Jurkat, Clone E6-1 (cell line): ENCODE measurements around the gene SLC39A7. TPM values are rescaled to one million over a fixed set of nuclear protein-coding genes. Genes with fewer than 3 reads are reported as not detected.

Source experiments
- DNase-seq: peaks from one replicate; pipeline ENCODE4 v3.0.0-alpha.2; 2011; ENCODE audit warnings: low read depth, low spot score
- H3K4me3 ChIP-seq: 2 replicates; pipeline ENCODE4 v1.5.1; 2011; ENCODE audit warnings: mild to moderate bottlenecking, low read length, control low read depth, moderate library complexity
- polyA plus RNA-seq: library from polyadenylated mRNA; unstranded; fragments of >200 nt; gene quantifications from one replicate; pipeline ENCODE4 v1.2.1, GENCODE V29; 2012; ENCODE audit warnings: missing spikeins; ENCODE audit not compliant: insufficient read length, insufficient read depth

SLC39A7 gene
- polyA plus RNA-seq = 81.6 TPM

GRCh38 chr6:33200219-33201146 lies at the start of gene SLC39A7, which contains the start of gene RXRB:
Gene SLC39A7 (plus strand): TSS chr6:33200867. CDS start chr6:33201246, 379 bp downstream.
Gene RXRB (minus strand): TSS chr6:33200665. CDS start chr6:33200476, 189 bp downstream.
- H3K4me3 ChIP-seq = peak within 1 kb of the TSS; percentile 100
- DNase-seq = peak; percentile 99

GRCh38 chr6:33151050-33151449 lies 49.6 kb upstream of the SLC39A7 start:
- no peak for DNase-seq
- H3K4me3 ChIP-seq = no peak overlapping the region

- no peak overlapping the region for H3K4me3 ChIP-seq
- DNase-seq = no peak
Measured at GRCh38 chr6:33154349-33154748, 46.3 kb upstream of the SLC39A7 start.

- DNase-seq = no peak
- H3K4me3 ChIP-seq = no peak overlapping the region
Measured at GRCh38 chr6:33156561-33156960, 44.1 kb upstream of the SLC39A7 start.

DNA sequence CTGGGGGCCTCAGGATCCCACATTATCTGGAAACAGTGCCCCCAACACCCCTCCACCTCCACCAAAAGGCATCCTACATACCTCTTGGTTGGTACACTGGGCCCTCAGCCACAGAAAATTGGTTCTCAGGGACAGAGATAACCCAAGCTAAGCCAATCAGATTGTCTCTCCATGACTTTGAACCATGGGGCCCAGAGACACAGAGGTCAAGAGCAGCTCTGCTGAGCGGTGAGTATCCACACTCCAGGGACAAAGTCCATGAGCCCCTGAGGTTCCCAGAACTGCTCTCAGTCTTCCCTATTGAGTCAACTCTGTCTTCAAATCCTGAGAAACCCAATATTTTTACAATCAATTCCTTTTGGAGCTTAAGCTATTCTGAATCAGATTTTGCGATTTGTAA lies 43.7 kb upstream of the SLC39A7 start:
- no peak overlapping the region for H3K4me3 ChIP-seq
- no peak for DNase-seq

DNA sequence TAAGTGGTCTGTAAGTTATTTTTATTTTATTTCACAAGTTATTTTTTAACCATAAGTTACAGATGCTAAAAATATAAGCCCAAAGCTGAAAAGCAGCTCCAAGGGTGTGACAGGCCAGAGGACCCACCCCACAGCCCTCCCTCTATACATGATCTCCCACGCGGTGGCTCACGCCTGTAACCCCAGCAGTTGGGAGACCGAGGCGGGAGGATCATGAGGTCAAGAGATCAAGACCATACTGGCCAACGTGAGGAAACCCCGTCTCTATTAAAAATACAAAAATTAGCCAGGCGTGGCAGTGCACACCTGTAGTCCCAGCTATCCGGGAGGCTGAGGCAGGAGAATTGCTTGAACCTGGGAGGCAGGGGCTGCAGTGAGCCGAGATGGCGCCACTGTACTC lies 40.6 kb upstream of the SLC39A7 start:
- no peak overlapping the region for H3K4me3 ChIP-seq
- no peak for DNase-seq

DNA sequence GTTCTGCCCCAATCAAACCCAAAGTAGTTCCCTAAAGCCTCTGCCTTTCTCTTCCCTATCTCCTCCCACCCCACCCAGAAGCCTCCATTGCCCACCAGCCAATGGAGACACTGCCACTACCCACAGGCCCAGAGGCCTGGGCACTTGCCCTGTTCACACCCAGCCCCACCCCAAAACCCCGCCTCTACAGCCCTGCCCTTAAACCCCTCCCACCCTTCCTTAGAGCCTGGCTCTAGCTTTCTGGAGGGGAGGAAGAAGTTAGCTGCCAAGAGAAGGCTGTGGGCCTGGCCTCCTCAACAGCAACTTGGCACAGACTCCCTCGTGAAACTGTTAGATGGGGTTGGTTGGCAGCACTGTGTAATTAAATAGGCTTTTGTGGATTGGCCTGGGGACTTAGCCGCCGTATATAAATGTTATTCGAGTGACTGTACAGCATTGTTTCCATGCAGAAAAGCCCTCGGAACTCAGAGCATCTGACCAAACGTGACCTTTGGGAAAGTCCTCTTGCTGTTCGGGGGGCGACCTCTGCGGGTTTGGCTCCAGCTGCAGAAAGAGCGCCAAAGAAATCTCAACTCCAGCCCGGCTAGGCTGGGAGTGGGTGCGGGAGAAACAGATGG lies 39.8 kb upstream of the SLC39A7 start:
- peak; percentile 33 for DNase-seq
- H3K4me3 ChIP-seq = peak overlapping the region; percentile 57

DNA sequence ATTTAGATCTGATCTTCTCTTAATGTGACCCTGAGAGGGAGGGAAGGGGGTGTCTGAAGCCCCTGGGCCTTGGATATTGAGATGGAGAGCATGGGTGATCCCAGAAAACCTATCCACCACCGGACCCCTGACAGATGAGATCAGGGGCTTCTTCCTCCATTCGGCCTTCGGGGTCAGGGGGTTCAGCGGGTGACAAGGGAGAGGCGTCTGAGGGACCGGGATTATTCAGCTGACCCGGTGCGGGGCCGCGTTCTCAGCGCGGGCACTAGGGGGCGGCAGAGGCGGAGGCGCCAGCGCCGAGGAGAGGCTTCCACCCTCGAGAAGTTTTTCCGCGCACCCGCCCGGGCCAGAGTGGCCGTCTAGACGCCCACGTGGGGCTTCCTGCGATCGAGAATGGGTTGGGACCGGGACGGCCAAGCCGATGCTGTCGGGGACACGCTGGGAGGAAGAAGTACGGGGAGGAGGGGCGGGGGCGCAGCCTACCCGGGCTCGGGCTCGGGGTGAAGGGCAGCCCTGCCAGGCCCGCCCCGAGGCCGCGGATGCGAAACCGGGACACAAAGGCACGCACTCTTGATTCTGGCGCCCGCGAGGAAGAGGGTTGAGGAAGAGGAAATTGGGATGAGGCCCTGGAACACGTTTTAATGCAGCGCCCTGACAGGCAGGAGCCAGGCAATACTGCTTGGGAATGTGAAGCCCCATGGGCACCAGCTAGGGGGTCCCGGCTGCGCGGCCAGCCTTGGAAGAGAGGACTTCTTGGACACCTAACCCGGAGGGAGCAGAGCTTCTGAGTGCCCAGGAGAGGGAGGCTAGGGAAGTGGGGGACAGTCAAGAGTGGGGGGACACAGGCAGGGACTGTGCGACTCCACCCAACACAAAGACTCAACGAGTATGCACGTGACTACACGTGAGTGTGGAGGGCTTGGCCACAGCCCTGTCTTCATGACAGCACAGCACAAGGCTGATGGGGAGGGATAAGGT lies 39.0 kb upstream of the SLC39A7 start:
- H3K4me3 ChIP-seq = peak overlapping the region; percentile 57
- DNase-seq = peak; percentile 36

- no peak overlapping the region for H3K4me3 ChIP-seq
- no peak for DNase-seq
Measured at GRCh38 chr6:33163540-33163939, 37.1 kb upstream of the SLC39A7 start.

- H3K4me3 ChIP-seq = no peak overlapping the region
Measured at GRCh38 chr6:33164176-33164575, 36.5 kb upstream of the SLC39A7 start.

DNA sequence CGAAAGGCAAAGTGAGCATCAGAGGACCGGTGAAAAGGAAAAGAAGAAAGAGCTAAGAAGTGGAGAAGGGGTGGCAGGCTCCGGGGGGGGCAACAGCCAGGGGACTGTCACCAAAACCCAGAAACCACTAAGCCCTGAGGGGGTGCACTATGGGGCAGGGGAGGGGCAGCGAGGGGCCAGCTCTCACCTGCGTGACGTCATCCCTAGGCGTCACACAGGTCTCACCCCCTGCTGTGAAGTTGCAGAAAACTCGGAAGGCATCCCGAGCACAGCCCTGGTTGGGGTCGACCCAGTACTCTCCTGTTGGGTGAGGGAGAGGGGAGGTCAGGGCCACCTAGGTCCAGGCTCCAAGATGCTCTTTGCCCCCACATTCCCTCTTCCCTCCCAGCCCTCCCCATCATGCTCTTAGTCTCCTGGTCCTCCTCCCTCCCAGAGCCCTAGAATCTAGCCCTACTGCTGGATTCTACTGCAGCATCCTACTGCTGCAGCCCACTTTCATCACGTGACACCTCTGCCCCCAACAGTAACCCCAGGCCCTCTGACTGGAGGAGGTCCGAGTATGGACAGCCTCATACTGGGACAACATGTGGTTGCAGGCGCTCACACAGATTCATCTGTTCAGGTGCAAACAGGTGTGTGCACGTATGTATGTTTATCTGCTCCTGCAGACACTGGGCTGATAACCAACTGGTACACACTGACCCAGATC lies 35.8 kb upstream of the SLC39A7 start:
- no peak for DNase-seq
- no peak overlapping the region for H3K4me3 ChIP-seq

More at GRCh38 chr6:33164176-33164575, 36.5 kb upstream of the SLC39A7 start:
- no peak for DNase-seq

DNA sequence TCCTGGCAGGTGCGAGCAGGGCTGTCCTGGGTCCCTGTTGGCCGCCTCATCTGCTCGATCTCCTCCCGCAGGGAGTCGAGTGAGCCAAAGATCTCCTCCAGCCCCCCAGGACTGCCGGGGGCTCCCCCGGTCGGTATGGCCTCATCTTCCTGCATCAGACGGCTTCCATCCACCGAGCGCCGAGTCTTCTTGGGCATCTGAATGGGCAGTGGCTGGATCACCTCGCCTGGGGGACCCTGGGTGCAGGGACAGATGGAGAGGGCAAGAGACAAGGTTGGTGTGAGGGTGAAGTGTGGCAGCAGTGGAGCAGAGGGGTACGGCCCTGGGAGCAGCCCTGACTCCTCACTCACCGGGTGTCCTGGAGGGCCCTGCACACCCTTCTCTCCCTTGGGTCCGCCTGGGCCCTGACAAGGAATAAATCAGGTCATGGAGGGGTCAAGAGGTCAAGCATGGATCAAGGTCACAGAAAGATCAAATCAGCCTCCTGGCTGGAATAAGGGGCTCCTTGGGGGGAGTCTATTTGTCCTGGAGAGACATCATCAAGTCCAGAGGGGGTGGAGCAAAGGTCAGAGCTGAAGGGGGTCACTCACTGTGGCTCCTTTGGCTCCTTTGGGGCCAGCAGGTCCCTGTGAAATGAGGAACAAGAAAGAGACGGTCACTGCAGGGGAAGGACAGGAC lies 34.9 kb upstream of the SLC39A7 start:
- H3K4me3 ChIP-seq = no peak overlapping the region
- DNase-seq = no peak

GRCh38 chr6:33166363-33166762 lies 34.3 kb upstream of the SLC39A7 start:
- no peak overlapping the region for H3K4me3 ChIP-seq
- no peak for DNase-seq

GRCh38 chr6:33166811-33167210 lies 33.9 kb upstream of the SLC39A7 start:
- no peak overlapping the region for H3K4me3 ChIP-seq
- no peak for DNase-seq

DNA sequence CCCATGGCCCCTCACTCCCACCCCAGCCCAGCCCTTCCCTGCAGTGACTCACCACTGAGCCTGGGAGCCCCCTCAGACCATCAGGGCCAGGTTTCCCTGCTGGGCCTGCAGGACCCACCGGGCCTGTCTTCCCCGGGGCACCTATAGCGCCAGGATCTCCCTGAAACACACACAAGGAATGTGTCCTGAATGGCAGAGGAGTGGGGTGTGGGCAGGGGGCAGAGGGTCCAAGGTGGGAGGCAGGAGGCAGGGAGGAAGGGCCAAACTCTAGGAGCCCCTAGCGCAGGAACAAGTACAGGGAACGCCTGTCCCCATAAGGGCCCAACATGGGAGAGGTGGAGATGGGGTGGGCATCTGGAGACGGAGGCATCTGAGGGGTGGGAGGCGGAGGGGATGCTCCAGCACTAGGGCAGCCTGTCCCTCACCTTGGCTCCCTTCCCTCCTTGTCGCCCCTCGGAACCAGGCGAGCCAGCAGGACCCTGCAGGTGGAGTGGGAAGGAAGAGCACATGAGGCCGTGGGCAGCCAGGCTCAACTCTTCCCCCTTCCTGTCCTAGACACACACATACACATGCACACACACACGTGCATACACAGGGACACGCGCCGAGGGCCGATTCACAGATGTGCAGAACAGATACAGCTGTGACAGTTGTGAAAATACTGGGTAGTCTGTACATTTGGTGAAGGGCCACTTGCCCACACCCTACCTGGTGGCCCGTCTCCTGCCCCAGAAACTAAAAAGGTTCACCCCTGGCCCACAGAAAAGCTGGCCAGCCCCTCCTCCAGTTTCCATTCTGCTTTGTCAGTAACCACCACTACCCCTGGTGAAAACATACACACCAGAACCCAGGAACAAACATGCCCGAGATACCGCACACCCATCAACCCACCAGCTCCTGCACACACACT lies 33.0 kb upstream of the SLC39A7 start:
- H3K4me3 ChIP-seq = no peak overlapping the region
- no peak for DNase-seq

- no peak overlapping the region for H3K4me3 ChIP-seq
- no peak for DNase-seq
Measured at GRCh38 chr6:33168284-33168601, 32.4 kb upstream of the SLC39A7 start.

DNA sequence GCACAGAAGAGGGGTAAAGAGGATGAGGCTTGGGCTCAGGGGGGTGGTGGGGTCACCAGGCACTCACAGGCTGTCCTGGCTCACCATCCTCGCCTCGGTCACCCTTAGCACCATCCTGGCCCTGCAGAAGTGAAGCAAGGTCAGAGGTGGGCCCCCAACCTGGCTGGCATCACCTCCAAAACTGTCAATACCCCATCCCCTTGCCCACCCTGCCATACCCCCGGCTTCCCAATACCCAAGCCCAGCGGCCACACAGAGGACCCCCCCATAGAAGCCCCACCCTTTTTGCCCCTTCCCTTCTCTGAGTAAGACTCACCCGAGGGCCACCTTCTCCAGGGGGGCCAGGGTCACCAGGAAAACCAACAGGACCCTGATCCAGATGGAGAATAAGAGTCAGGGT lies 32.0 kb upstream of the SLC39A7 start:
- DNase-seq = no peak
- no peak overlapping the region for H3K4me3 ChIP-seq
